Activated naive CD4-positive, alpha-beta T cell treated with anti-CD3 and anti-CD28 coated beads, Interleukin-2, amount 50 U/mL, for 24 hours (primary cell): ENCODE results near the gene MUL1.

Experiments used
- H3K27ac Mint-ChIP-seq: one replicate; pipeline ENCODE4 v1.8.0; 2021; ENCODE audit warnings: mild to moderate bottlenecking, mixed read lengths
- H3K27me3 Mint-ChIP-seq: one replicate; pipeline ENCODE4 v1.8.0; 2021; ENCODE audit warnings: mixed read lengths
- H3K36me3 Mint-ChIP-seq: one replicate; pipeline ENCODE4 v1.8.0; 2021; ENCODE audit warnings: mixed read lengths
- H3K4me1 Mint-ChIP-seq: one replicate; pipeline ENCODE4 v1.8.0; 2021; ENCODE audit warnings: mixed read lengths
- H3K4me3 Mint-ChIP-seq: one replicate; pipeline ENCODE4 v1.8.0; 2021; ENCODE audit warnings: mild to moderate bottlenecking, mixed read lengths
- H3K9me3 Mint-ChIP-seq: one replicate; pipeline ENCODE4 v1.8.0; 2021; ENCODE audit warnings: mixed read lengths

Gene MUL1

DNA sequence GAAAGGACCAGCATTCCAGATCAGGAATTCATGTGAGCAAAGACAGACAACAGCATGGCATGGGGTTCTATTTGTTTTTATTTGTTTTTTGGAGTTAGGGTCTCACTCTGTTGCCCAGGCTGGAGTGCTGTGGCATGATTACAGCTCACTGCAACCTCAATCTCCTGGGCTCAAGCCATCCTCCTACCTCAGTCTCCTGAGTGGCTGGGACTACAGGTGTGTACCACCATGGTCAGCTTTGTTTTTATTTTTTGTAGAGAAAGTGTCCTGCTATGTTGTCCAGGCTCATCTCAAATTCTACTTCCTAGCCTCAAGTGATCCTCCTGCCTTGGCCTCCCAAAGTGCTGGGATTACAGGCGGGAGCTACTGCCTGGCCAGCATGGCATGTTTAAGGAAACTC is 12.3 kb downstream of the MUL1 start:
- no peak overlapping the region for H3K27ac Mint-ChIP-seq
- no peaks in the 10 kb centered on the region for H3K27me3 Mint-ChIP-seq
- no peak overlapping the region for H3K4me3 Mint-ChIP-seq

DNA sequence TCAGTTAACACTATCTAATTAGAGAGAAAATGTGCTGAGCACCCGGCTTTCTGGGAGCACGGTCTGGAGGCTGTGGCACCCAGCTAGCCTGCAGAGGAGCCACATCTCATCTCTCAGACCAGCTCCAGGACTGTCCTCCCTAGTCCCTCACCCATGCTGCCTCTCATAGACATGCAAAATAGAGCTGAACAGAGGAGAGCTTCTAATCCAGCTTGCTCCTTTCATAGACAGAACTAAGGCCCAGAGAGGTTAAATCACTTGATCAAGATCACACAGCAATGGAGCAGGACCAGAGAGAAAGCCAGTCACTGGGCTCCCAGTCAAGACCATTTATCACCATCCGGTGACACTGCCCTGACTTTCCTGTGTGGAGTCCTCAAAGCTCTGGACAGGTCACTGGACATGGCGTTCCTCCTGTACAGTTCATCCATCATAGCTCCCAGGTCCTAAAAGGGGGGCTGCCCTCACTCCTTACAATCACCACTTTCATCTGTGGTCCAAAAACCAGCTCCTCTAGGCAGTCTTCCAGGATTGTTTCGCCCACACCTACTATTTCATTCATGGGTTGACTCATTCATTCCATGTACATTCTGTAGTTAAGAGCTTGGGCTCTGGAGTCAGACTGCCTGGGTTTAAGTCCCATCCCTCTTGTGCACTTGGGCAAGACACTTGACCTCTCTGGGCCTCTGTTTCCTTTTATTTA is 13.2 kb downstream of the MUL1 start:
- Mint-ChIP-seq H3K4me3 (no peak overlapping the region), H3K9me3 (no peaks in the 10 kb centered on the region), H3K27me3 (no peaks in the 10 kb centered on the region), H3K36me3 (no peaks in the 10 kb centered on the region), H3K4me1 (peaks cover 21% of the 10 kb centered on the region), H3K27ac (no peak overlapping the region)

More for the DNA sequence above, 12.3 kb downstream of the MUL1 start:
- Mint-ChIP-seq H3K4me1 (peaks cover 21% of the 10 kb centered on the region), H3K36me3 (no peaks in the 10 kb centered on the region), H3K9me3 (no peaks in the 10 kb centered on the region)

GRCh38 chr1:20493839-20494608 is 13.9 kb downstream of the MUL1 start:
- Mint-ChIP-seq H3K27me3 (no peaks in the 10 kb centered on the region), H3K36me3 (no peaks in the 10 kb centered on the region), H3K27ac (no peak overlapping the region), H3K4me1 (peaks cover 21% of the 10 kb centered on the region), H3K9me3 (no peaks in the 10 kb centered on the region), H3K4me3 (no peak overlapping the region)

DNA sequence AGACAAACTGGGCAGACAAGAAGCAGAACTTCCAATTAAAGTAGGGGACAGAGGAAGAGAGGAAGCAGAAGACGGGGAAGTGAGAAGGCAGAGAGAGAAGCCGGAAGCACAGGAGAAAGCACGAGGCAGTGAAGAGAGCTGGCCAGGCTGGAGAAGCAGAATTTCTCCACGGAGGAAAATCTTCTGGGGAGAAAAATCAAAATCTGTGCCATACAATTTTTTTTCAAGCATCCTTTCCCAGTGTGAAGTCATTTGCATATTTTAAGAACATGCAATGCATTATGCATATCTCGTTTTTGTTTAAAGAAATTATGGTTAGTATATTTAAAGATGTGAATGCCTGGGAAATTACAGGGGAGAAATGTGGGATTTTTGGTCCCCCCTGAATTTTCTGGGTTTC is 14.6 kb downstream of the MUL1 start:
- Mint-ChIP-seq H3K36me3 (no peaks in the 10 kb centered on the region), H3K4me1 (peaks cover 21% of the 10 kb centered on the region), H3K9me3 (no peaks in the 10 kb centered on the region), H3K27me3 (no peaks in the 10 kb centered on the region), H3K27ac (no peak overlapping the region), H3K4me3 (no peak overlapping the region)

- H3K9me3 Mint-ChIP-seq = no peaks in the 10 kb centered on the region
- H3K4me3 Mint-ChIP-seq = no peak overlapping the region
- no peaks in the 10 kb centered on the region for H3K36me3 Mint-ChIP-seq
- peaks cover 3% of the 10 kb centered on the region for H3K27me3 Mint-ChIP-seq
- H3K4me1 Mint-ChIP-seq = peaks cover 21% of the 10 kb centered on the region
- no peak overlapping the region for H3K27ac Mint-ChIP-seq
Observed at GRCh38 chr1:20492751-20493150, 15.2 kb downstream of the MUL1 start.

- H3K36me3 Mint-ChIP-seq = no peaks in the 10 kb centered on the region
- no peak overlapping the region for H3K27ac Mint-ChIP-seq
- H3K4me1 Mint-ChIP-seq = peaks cover 27% of the 10 kb centered on the region
- H3K27me3 Mint-ChIP-seq = peaks cover 7% of the 10 kb centered on the region
- no peak overlapping the region for H3K4me3 Mint-ChIP-seq
- H3K9me3 Mint-ChIP-seq = no peaks in the 10 kb centered on the region
Observed at GRCh38 chr1:20491866-20492265, 16.1 kb downstream of the MUL1 start.

DNA sequence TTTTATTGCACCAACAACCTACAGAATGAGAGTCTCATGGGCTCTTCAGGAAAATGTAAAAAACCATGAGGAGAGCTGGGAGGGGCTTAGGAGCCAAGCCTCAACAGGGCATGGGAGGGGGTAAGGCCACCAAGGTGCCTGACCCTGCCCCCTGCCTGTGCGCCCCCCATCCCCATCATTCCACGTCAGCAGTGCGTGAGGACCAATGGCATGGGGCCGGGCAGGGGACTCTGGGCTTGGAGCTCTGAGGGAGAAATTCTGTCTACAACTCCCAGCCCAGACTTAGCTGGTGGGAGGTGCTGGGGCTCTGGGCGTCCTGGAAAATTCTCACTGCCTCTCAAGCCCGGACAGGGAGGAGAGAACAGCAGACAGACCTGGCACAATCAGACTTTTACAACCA is 16.8 kb downstream of the MUL1 start:
- peaks cover 7% of the 10 kb centered on the region for H3K27me3 Mint-ChIP-seq
- H3K4me1 Mint-ChIP-seq = peaks cover 21% of the 10 kb centered on the region
- no peak overlapping the region for H3K4me3 Mint-ChIP-seq
- H3K9me3 Mint-ChIP-seq = no peaks in the 10 kb centered on the region
- H3K27ac Mint-ChIP-seq = no peak overlapping the region
- no peaks in the 10 kb centered on the region for H3K36me3 Mint-ChIP-seq

DNA sequence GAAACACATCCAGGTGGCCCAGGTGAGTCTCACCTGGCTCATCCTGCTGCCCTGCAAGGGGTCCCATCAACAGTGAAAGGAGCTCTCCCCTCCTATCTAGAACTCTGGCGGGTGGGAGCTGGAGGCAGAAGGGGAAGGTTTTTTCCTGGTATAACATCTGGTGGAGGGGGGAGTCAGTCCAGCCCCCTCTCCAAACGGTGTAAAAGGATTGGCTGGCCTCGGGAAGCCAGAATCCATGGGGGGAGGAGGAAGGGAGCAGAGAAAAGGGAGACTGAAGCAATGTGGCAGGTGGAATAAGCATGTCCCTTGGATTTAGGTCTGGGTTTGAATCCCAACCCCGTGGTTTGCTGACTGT is 20.7 kb downstream of the MUL1 start:
- H3K9me3 Mint-ChIP-seq = no peaks in the 10 kb centered on the region
- H3K4me1 Mint-ChIP-seq = peaks cover 20% of the 10 kb centered on the region
- H3K4me3 Mint-ChIP-seq = peak overlapping the region; percentile 80
- no peak overlapping the region for H3K27ac Mint-ChIP-seq
- H3K36me3 Mint-ChIP-seq = no peaks in the 10 kb centered on the region
- H3K27me3 Mint-ChIP-seq = peaks cover 25% of the 10 kb centered on the region

DNA sequence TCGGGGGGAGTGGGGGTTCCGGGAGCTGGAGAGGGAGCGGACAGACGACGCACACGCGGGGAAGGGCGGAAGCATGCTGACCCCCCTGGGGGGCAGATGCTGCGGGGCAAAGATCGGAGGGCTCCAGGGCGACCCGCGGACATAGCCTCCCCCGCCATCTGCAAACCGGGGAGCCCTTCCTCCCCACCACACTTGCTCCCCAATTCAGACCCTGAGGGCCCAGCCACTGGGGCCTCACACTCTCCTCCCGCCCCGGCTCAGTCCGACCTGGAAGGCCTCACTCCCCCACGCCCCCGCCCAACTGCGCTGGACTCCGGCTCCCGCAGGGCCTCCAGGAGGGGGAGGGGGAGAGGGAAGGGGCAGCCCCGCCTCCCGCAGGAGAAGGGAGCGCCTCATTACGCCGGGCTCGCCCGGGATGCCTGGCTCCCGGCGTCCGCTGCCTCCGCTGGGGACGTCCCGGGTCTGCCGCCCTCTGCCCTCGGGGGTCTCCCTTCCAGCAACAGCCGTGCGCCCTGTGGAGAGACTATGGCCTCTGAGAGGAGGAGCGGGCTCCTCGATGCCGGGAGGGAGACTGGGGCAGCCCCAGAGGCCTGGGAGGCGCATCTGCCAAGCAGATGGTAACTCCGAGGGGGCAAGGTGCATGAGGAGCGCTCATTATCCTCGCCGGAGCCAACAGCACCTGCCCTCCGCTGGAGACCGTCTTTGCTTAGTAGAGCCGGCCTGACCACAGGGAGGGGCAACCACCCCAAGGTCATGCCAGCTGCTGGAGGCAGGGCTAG is 21.3 kb downstream of the MUL1 start:
- Mint-ChIP-seq H3K27ac (no peak overlapping the region), H3K27me3 (peaks cover 31% of the 10 kb centered on the region)

DNA sequence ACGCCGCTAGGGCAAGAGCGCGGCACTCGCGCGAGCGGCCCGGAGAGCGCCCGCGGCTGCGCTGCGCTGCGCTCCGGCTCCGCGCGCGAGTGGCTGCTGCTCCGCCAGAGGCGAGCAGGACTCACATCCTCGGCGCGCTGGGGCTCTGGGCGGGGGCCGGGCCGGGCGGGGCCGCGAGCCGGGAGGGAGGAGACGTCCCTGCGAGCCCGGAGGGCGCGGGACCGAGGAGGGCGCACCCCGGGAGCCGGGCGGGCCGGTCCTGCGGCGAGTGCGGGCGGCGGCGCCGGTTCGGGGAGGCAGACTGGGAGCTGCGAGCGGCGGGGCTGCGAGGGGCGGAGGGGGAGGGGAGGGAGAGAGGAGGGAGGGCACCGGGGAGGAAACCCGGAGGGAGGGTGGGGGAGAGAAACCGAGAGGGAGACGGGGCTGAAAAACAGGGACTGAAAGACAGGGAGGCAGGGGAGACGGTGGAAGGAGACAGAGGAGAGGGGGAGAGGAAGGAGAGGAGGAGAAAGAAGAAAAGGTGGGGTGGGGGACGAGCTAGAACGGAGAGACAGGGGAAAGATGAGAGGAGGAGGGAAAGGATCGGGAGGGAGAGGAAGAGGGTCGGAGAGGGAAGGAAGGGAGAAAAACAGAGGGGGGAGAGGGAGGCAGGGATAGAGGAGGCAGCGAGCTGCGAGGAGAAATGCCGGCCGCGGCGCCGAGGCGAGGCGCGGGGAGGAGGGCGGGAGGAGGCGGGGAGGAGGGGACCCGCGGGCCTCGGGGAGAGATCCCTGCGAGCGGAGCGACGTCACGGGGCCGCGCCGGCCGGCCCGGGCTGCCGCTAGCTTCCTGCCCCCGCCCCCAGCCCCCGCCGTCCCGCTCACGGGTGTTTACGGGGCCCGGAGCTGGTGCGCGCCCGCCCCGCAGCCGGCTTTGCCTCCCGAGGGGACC is 22.2 kb downstream of the MUL1 start, which contains the start of gene CAMK2N1:
TSS of gene CAMK2N1 (minus strand) at position 684 of the 930 bp plus-strand sequence. CDS start 831 bp downstream, outside the sequence.
- Mint-ChIP-seq H3K4me1 (peaks cover 20% of the 10 kb centered on the region), H3K27ac (no peak within 1 kb of the TSS), H3K36me3 (no peaks in the 10 kb centered on the region), H3K4me3 (peak within 1 kb of the TSS; percentile 89), H3K9me3 (no peaks in the 10 kb centered on the region), H3K27me3 (peaks cover 35% of the 10 kb centered on the region)

More for the DNA sequence above, 21.3 kb downstream of the MUL1 start:
- Mint-ChIP-seq H3K9me3 (no peaks in the 10 kb centered on the region), H3K4me3 (peak overlapping the region; percentile 80), H3K4me1 (peaks cover 20% of the 10 kb centered on the region), H3K36me3 (no peaks in the 10 kb centered on the region)

DNA sequence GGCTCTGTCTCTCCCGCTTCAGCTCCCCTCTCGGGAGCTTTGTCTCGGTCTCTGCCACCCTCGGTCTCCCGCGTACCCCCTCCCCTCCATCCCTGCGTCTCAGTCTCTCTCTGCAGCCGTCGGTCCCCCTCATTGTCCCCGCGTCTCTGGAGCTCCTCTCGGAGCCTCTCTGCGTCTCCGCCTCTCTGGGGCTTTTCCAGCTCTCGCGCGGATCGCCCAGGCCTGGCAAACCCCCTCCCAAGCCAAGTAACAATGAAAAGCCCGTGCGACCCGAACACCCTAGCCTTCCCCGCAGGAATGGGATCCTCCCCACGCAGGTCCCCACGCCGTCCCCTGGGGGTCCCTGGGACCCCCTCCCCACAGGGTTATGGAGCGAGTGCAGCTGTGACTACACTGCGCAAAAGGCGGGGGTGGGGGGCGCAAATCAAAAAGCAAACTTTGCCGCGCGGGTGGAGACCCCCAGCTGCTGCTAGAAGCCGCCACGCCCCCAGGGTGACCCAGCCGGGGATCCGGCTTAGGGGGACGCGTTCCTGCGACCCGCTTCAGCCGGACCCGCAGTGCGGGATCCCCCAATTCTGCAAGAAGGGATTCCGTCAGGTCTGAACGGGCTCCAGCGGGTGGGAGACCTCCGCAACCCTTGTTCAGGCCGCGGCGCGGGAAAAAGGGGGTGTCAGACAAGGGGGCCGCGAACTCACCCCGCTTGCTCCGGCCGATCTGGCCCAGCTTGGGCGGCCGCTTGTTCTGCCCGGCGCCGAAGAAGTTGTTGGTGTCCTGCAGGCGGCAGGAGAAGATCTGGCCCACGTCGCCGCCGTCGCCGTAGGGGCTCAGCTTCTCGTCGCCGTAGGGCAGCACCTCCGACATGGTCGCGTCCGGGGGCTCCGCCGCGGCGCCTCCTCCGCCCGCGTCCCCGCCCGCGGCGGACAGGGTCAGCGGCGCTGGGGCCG is 23.2 kb downstream of the MUL1 start:
- Mint-ChIP-seq H3K36me3 (no peaks in the 10 kb centered on the region), H3K4me1 (peaks cover 20% of the 10 kb centered on the region), H3K27ac (peak overlapping the region; percentile 41), H3K9me3 (no peaks in the 10 kb centered on the region), H3K27me3 (peaks cover 38% of the 10 kb centered on the region), H3K4me3 (peak overlapping the region; percentile 85)

- no peaks in the 10 kb centered on the region for H3K36me3 Mint-ChIP-seq
- H3K27ac Mint-ChIP-seq = no peak overlapping the region
- no peaks in the 10 kb centered on the region for H3K9me3 Mint-ChIP-seq
- peaks cover 46% of the 10 kb centered on the region for H3K27me3 Mint-ChIP-seq
- H3K4me3 Mint-ChIP-seq = peak overlapping the region; percentile 85
- H3K4me1 Mint-ChIP-seq = peaks cover 20% of the 10 kb centered on the region
Observed at GRCh38 chr1:20483833-20484518, 24.0 kb downstream of the MUL1 start.

DNA sequence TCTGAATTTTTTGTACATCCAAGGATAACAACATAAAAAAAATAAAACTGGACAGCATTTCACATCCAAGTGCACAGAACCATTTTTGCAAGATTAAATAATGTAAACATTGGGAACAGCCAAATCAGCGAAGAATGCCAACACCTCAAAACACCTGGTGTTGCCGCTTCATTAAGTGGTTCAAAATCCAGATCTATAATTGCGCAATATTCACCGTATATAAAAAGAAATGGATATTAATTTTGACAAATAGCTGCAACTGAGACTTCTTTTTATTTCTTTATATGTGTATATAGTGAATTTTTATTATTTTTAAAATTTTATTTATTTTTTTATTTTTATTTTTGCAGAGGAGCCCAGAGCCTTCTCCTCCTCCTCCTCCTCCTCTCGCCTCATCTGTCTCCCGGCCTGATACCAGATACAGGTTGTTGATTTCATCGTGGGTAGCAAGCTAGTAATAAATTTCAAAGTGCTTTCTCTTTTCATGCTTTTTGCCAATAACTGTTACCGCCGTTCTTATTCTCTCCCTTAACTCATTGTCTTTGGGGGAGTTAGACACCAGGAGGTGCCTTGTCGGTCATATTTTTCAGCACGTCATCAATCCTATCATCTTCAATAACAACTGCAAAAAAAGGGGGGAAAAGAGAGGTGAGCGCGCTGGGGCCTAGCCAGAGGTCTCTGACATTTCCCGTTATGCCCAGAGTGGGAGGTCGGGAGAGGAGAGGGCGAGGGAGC is 24.7 kb downstream of the MUL1 start:
- no peak overlapping the region for H3K27ac Mint-ChIP-seq

More for the DNA sequence above, 24.7 kb downstream of the MUL1 start:
- Mint-ChIP-seq H3K4me1 (peaks cover 20% of the 10 kb centered on the region), H3K9me3 (no peaks in the 10 kb centered on the region), H3K4me3 (peak overlapping the region; percentile 61), H3K27me3 (peaks cover 47% of the 10 kb centered on the region), H3K36me3 (no peaks in the 10 kb centered on the region)
